H1 (cell line): ENCODE data around the gene PPP1R1B. TPM values are rescaled to one million over a fixed set of nuclear protein-coding genes. Genes with fewer than 3 reads are reported as not detected.

Source experiments
- KDM1A ChIP-seq: fragments of 200-600, 300-600 bp; sonication (generic); IDR thresholded peaks from 2 replicates; pipeline ENCODE4 v1.7.1; 2016; ENCODE audit warnings: mild to moderate bottlenecking, low read length, borderline replicate concordance
- SP4 ChIP-seq: IDR thresholded peaks from 2 replicates; pipeline ENCODE4 v1.6.1; 2012; ENCODE audit warnings: low read length, inconsistent platforms
- polyA plus RNA-seq, 7 experiments: library from polyadenylated mRNA; depleted of rRNA in 3 of 7; stranded (reverse) in 5 of 7; unstranded in 2 of 7; fragments of >200 nt in 5 of 7; fragments of 200-250 nt in 2 of 7; gene quantifications; 1 replicate in 5 of 7; 2 replicates in 1 of 7; 4 replicates in 1 of 7; pipeline versions ENCODE4 v1.2.1 to v1.2.3, GENCODE V29; 2011 to 2013; ENCODE audit warnings: missing spikeins in 2 of 7, mixed read lengths in 2 of 7
- total RNA-seq: library from RNA; stranded (reverse); fragmentation: NEBNext Ultra II Directional; extraction: Animal tissue kit (Norgen Biotek cat#: 25700); gene quantifications from 2 replicates; pipeline ENCODE4 v1.2.1, GENCODE V29; 2021

The PPP1R1B gene
- total and polyA plus RNA-seq, 2 of the 8 experiments (the other 6 are each of a cell fraction or from before 2014, with no cell fraction given) = 10.7 to 22.3 TPM

GRCh38 chr17:39632153-39632941 is 5.6 kb downstream of the PPP1R1B start (continued):
- no peak for TF ChIP-seq KDM1A
- TF ChIP-seq SP4 = no peak
- TF ChIP-seq, all 59 proteins: peak for 0
